Right atrium auricular region (tissue), 2 donors: ENCODE measurements around the gene DAPK1. TPM values are rescaled to one million over a fixed set of nuclear protein-coding genes. Genes with fewer than 3 reads are reported as not detected.
A peak's percentile ranks its signal among the peaks of the same experiment; 100 is the strongest.

Experiments used
- DNase-seq: peaks from one replicate; pipeline ENCODE4 v3.0.0-alpha.2; 2019; ENCODE audit warnings: low spot score
- H3K27ac ChIP-seq, 2 donors: fragments of 200-600 bp; sonication (generic); 1 replicate in 1 of 2; 2 replicates in 1 of 2; pipeline ENCODE4 v1.5.1; 2016 to 2019
- H3K27me3 ChIP-seq, 2 donors: fragments of 200-600 bp; sonication (generic); one replicate each; pipeline versions ENCODE4 v1.5.1 to v1.6.0; 2017 to 2019
- H3K36me3 ChIP-seq: fragments of 200-600 bp; sonication (generic); one replicate; pipeline ENCODE4 v1.5.1; 2016
- H3K4me1 ChIP-seq, 2 donors: fragments of 200-600 bp; sonication (generic); one replicate each; pipeline versions ENCODE4 v1.5.1 to v1.6.0; 2017 to 2019
- H3K4me3 ChIP-seq, 2 donors: fragments of 200-600 bp; sonication (generic); 1 replicate in 1 of 2; 2 replicates in 1 of 2; pipeline ENCODE4 v1.5.1; 2017 to 2019; ENCODE audit warnings: mild to moderate bottlenecking in 1 of 2, moderate library complexity in 1 of 2
- H3K9me3 ChIP-seq, 2 donors: fragments of 200-600 bp; sonication (generic); one replicate each; pipeline ENCODE4 v1.5.1; 2019
- total RNA-seq, 2 donors: library from RNA; depleted of rRNA; stranded (reverse); fragments of >200 nt; gene quantifications; one replicate each; pipeline ENCODE4 v1.1.0, GENCODE V29; 2016
- TF ChIP-seq, protein P1 (sequence below), 2 donors: fragments of 200-600 bp; sonication (generic); IDR thresholded peaks; one replicate each; pipeline ENCODE4 v1.5.1; 2019; ENCODE audit warnings: antibody characterized with exemption in 2 of 2

Gene DAPK1
- total RNA-seq, 2 donors from 2014 or later, result 10.1 to 23.0 TPM

DNA sequence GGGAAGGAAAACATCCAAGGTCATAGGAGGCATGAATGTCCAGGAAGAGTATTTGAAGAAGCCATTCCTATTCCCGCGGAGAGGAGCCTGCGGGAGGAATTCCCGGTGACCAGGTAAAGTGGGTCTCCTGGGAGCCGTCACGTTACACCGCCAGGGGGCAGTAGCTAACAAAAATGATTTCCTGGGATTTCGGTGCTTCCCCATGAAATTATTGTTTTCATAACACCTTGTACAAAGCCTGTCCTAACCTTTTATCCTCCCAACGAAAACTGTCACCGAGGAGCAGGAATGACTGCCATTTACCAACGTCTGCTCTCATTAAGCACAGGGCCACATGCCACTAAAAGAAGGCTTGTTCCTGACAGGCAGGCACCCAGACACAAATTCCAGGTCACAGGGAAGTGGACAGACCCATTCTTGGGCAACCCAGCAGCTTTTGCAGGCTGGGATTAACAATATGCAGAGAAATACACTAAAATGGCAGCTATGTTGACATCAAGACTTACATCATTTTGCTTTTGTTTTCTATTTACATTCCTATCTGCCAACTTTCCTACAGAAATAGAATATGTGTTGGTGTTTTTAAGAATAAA is 187.1 kb downstream of the DAPK1 start:
- no peaks in the 10 kb centered on the region for H3K4me1 ChIP-seq
- H3K9me3 ChIP-seq, result no peaks in the 10 kb centered on the region
- no peak overlapping the region for H3K4me3 ChIP-seq
- DNase-seq, result peak; percentile 59
- no peaks in the 10 kb centered on the region for H3K36me3 ChIP-seq
- TF ChIP-seq, protein P1, sequence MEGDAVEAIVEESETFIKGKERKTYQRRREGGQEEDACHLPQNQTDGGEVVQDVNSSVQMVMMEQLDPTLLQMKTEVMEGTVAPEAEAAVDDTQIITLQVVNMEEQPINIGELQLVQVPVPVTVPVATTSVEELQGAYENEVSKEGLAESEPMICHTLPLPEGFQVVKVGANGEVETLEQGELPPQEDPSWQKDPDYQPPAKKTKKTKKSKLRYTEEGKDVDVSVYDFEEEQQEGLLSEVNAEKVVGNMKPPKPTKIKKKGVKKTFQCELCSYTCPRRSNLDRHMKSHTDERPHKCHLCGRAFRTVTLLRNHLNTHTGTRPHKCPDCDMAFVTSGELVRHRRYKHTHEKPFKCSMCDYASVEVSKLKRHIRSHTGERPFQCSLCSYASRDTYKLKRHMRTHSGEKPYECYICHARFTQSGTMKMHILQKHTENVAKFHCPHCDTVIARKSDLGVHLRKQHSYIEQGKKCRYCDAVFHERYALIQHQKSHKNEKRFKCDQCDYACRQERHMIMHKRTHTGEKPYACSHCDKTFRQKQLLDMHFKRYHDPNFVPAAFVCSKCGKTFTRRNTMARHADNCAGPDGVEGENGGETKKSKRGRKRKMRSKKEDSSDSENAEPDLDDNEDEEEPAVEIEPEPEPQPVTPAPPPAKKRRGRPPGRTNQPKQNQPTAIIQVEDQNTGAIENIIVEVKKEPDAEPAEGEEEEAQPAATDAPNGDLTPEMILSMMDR (IDR thresholded peaks at IDR 0.05), result peak; percentile 74 to 83
- H3K27me3 ChIP-seq, result no peaks in the 10 kb centered on the region
- H3K27ac ChIP-seq, result no peak overlapping the region

- TF ChIP-seq, protein P1 (IDR thresholded peaks at IDR 0.05), result no peak
- Histone ChIP-seq H3K4me3 (no peak overlapping the region), H3K4me1 (no peaks in the 10 kb centered on the region), H3K27ac (no peak overlapping the region), H3K9me3 (no peaks in the 10 kb centered on the region), H3K36me3 (no peaks in the 10 kb centered on the region), H3K27me3 (no peaks in the 10 kb centered on the region)
- peak; percentile 50 for DNase-seq
Observed at GRCh38 chr9:87685441-87685840, 187.8 kb downstream of the DAPK1 start.

DNA sequence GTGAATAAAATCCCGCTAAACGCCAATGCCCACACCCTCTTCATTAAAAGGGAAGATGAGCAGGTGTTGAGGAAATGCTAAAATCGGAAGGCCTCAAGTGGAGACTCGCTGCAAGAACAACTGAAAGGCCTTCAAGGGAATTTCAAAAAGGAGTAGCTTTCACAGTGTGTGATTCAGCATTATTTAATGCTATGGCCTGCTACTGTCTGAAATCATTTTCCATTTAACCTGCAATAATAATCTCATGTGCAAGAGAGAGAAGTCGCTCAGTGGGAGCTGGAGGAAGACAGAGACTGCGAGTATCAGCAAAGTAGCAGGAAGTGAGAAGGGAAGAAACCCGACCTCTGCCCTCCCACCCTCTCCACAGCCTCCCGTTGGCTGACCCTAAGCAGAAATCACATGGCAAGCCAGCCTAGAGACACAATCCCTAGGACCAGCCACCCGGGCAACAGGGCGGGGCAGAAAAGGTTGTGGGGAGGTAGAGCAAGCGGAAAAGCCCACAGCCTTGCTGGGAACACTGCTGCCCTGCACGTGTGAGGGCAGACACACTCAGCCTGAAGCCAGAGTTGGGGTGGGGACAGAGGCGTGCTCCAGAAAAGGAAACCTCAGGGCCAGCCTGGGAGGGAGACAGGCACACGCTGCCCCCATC is 188.3 kb downstream of the DAPK1 start:
- Histone ChIP-seq H3K4me1 (no peaks in the 10 kb centered on the region), H3K4me3 (no peak overlapping the region), H3K27ac (no peak overlapping the region), H3K36me3 (no peaks in the 10 kb centered on the region), H3K9me3 (no peaks in the 10 kb centered on the region), H3K27me3 (no peaks in the 10 kb centered on the region)
- DNase-seq, result peak; percentile 59
- TF ChIP-seq, protein P1 (IDR thresholded peaks at IDR 0.05), result no peak

DNA sequence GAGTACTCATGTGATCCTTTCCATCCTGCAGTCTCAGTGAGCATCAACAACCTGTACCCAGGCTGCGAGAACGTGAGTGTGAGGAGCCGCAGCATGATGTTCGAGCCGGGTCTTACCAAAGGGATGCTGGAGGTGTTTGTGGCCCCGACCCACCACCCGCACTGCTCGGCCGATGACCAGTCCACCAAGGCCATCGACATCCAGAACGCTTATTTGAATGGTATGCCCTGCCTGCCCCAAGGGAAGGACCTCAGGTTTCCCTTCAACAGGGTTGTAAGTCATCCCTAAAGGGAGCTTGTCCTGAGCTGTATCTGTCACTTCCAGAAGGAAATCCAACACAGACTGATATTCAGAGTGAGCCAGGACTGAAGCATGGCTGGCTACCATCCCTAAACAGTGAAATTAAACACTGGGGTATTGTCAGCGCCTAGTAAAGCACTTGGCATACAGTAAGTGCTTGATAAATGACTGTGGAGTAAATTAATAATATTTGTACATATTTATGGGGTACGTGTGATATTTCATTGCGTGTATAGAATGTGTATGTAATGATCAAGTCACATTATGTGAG is 188.9 kb downstream of the DAPK1 start:
- Histone ChIP-seq H3K27ac (no peak overlapping the region), H3K4me1 (no peaks in the 10 kb centered on the region)
- TF ChIP-seq, protein P1 (IDR thresholded peaks at IDR 0.05), result no peak

GRCh38 chr9:87687207-87687606 is 189.5 kb downstream of the DAPK1 start:
- Histone ChIP-seq H3K4me3 (no peak overlapping the region), H3K27ac (no peak overlapping the region), H3K9me3 (no peaks in the 10 kb centered on the region), H3K36me3 (no peaks in the 10 kb centered on the region), H3K4me1 (no peaks in the 10 kb centered on the region), H3K27me3 (no peaks in the 10 kb centered on the region)
- TF ChIP-seq, protein P1 (IDR thresholded peaks at IDR 0.05), result no peak
- DNase-seq, result no peak

More for the DNA sequence above, 188.9 kb downstream of the DAPK1 start:
- Histone ChIP-seq H3K27me3 (no peaks in the 10 kb centered on the region), H3K36me3 (no peaks in the 10 kb centered on the region), H3K9me3 (no peaks in the 10 kb centered on the region), H3K4me3 (no peak overlapping the region)
- no peak for DNase-seq
